LNCAP (cell line): ENCODE results near the gene UBASH3B.

Source experiments
- CTCF ChIP-seq: fragments of 450-650 bp; IDR thresholded peaks from 2 replicates; pipeline ENCODE4 v1.5.1; 2017; ENCODE audit warnings: mild to moderate bottlenecking

UBASH3B gene

GRCh38 chr11:122642472-122642922, 13.0 kb upstream of the UBASH3B start:
- TF ChIP-seq CTCF = no peak

GRCh38 chr11:122642971-122643370, 12.6 kb upstream of the UBASH3B start:
- TF ChIP-seq CTCF = no peak

GRCh38 chr11:122645847-122646246, 9.7 kb upstream of the UBASH3B start:
- no peak for TF ChIP-seq CTCF

GRCh38 chr11:122646549-122647340, 8.8 kb upstream of the UBASH3B start:
- TF ChIP-seq CTCF = no peak

GRCh38 chr11:122647736-122648275, 7.7 kb upstream of the UBASH3B start:
- no peak for TF ChIP-seq CTCF

DNA sequence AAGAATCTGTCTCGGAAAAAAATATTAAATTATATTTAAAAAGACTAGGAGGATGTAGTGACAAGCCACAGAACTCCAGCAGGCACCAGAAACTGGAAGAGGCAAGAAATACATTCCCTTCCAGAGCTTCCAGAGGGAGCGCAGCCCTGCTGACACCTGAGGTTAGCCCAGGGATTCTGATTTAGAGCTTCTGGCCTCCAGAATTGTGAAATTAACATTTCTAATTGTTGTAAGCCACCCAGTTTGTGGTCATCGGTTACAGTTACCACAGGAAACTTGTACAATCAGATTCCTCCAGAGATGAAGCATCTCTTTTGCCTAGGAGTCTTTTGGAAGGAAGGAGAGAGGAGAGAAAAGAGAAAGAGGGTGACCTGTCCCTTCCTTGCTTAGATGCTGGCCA, 6.4 kb upstream of the UBASH3B start:
- TF ChIP-seq CTCF = no peak

GRCh38 chr11:122650619-122651018, 4.9 kb upstream of the UBASH3B start:
- TF ChIP-seq CTCF = no peak
